ENCODE results near the gene BEGAIN. TPM values are rescaled to one million over a fixed set of nuclear protein-coding genes. Genes with fewer than 3 reads are reported as not detected.
A peak's percentile ranks its signal among the peaks of the same experiment; 100 is the strongest.

Gene BEGAIN
- total and polyA plus RNA-seq, 2 of the 8 experiments (the other 6 are each of a cell fraction or from before 2014, with no cell fraction given) = 2.9 to 3.0 TPM

DNA sequence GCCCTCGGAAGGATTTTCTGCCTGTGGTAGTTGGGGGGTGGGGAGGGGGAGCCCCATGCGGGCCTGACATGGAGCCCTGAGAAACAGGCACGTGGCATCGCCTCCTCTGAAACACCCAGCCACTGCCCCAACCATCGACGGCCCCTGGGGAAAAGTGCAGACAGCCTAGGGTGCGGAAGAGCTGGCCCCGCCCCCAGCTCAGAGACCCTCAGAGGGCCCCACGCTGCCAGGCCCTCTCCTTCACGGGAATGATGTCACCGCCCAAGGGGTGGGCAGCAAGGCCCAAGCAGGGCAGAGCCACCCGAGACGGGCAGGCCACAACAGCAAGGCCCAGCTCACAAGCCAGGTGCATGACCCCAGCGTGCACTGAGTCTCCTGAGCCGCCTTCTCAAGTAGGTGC is 26.2 kb downstream of the BEGAIN start:
- no peak overlapping the region for H3K56ac ChIP-seq (replicated peaks; ENCODE audit: insufficient read length, low read depth, low read length)
- no peaks in the 10 kb centered on the region for H3K23me2 ChIP-seq (ENCODE audit: low read depth, low read length)
- ChIA-PET CTCF (ENCODE audit: partially characterized antibody) (interaction anchor here (1.0 to 2.9 kb wide), 4 partner anchors 21 to 185 kb away, joined by 3 to 14 read pairs (median 4); no protein-coding TSS in a partner anchor), POLR2A (ENCODE audit: partially characterized antibody) (interaction anchor here (1.2 to 1.6 kb wide), 2 partner anchors 12 to 15 kb away, joined by 3 to 5 read pairs; no protein-coding TSS in a partner anchor)
- peaks cover 0 to 5% of the 10 kb centered on the region in 2 experiments for H4K20me1 ChIP-seq (replicated peaks in 1 of 2; ENCODE audit: control insufficient read depth in 1 of 2, insufficient read depth in 2 of 2, low read length in 2 of 2)
- no peak overlapping the region for H4K91ac ChIP-seq (replicated peaks; ENCODE audit: insufficient read length, low read length)
- H3K18ac ChIP-seq (ENCODE audit: extremely low read depth, low read length) = no peak overlapping the region
- no peak for DNase-seq (ENCODE audit: low read depth in 1 of 2, low spot score in 2 of 2)
- no peak overlapping the region for H2BK15ac ChIP-seq (ENCODE audit: low read length)
- H4K8ac ChIP-seq (ENCODE audit: extremely low read depth, insufficient read depth, low read length) = peak overlapping the region; percentile 83; the same call in 1 of the 2 replicates
- H3K27me3 ChIP-seq (replicated peaks in 1 of 4; ENCODE audit: control insufficient read depth in 3 of 4, extremely low read depth in 1 of 4, insufficient read depth in 3 of 4, low read length in 3 of 4) = peaks cover 0 to 9% (median 6%) of the 10 kb centered on the region in 4 experiments; a peak in 4 of 7 replicates
- peaks cover 0 to 8% (median 4%) of the 10 kb centered on the region in 4 experiments; a peak in 6 of 7 replicates for H3K4me1 ChIP-seq (replicated peaks in 1 of 4; ENCODE audit: control insufficient read depth in 3 of 4, insufficient read depth in 4 of 4, low read length in 3 of 4)
- no peaks in the 10 kb centered on the region for H3K36me3 ChIP-seq (ENCODE audit: control insufficient read depth in 2 of 4, insufficient read depth in 4 of 4, low read length in 3 of 4)
- H3K4me2 ChIP-seq (ENCODE audit: insufficient read depth in 1 of 2, low read depth in 2 of 2, low read length in 2 of 2) = no peak overlapping the region
- no peak overlapping the region for H2BK5ac ChIP-seq (ENCODE audit: low read depth, low read length)
- 79% methylated on average over 10 of the region's 15 CpGs; no CpG with 5 or more reads in 1 of the 2 experiments for WGBS, 2 experiments (ENCODE audit: extremely low coverage in 1 of 2, insufficient coverage in 1 of 2, insufficient read length in 1 of 2, insufficient replicate concordance in 2 of 2, low coverage in 1 of 2, low lambda C conversion rate in 2 of 2, missing lambda C conversion rate in 1 of 2)
- H3K79me1 ChIP-seq (ENCODE audit: low read depth, low read length) = no peaks in the 10 kb centered on the region
- no peak for FAIRE-seq
- no peaks in the 10 kb centered on the region for H3K9me3 ChIP-seq (ENCODE audit: insufficient read depth in 2 of 2, low read depth in 1 of 2, low read length in 1 of 2)
- no peak overlapping the region for H3K4ac ChIP-seq (replicated peaks; ENCODE audit: insufficient read length, low read depth, low read length)
- no peak overlapping the region for H3K23ac ChIP-seq (ENCODE audit: insufficient read length)
- no peak overlapping the region for H3K27ac ChIP-seq (ENCODE audit: low read depth, low read length)
- H2BK120ac ChIP-seq (replicated peaks; ENCODE audit: low read depth, low read length) = no peak overlapping the region
- no peak overlapping the region for H2AFZ ChIP-seq (ENCODE audit: low read length)
- no peak overlapping the region for H3K9ac ChIP-seq (replicated peaks in 1 of 4; ENCODE audit: extremely low read depth in 1 of 4, low read depth in 3 of 4, low read length in 3 of 4)
- no peak overlapping the region for H3K14ac ChIP-seq (ENCODE audit: insufficient read length)
- H3K79me2 ChIP-seq (ENCODE audit: control insufficient read depth in 1 of 2, insufficient read depth in 2 of 2, low read length in 2 of 2) = no peaks in the 10 kb centered on the region
- H2AK5ac ChIP-seq (ENCODE audit: low read depth, low read length) = no peak overlapping the region; the same call in 1 of the 2 replicates
- no peak overlapping the region for H4K5ac ChIP-seq (ENCODE audit: insufficient read length, low read depth, low read length)
- H2BK20ac ChIP-seq (ENCODE audit: low read length) = no peak overlapping the region
- H2BK12ac ChIP-seq (ENCODE audit: low read depth, low read length) = no peak overlapping the region
- H3K4me3 ChIP-seq (ENCODE audit: extremely low read depth in 1 of 4, insufficient read depth in 2 of 4, low read depth in 3 of 4, low read length in 4 of 4) = no peak overlapping the region
- no peak for TF ChIP-seq YY1 (IDR thresholded peaks at IDR 0.05; ENCODE audit: low read depth, low read length)
- no peak for TF ChIP-seq RXRA (IDR thresholded peaks at IDR 0.05; ENCODE audit: insufficient read depth, low read depth, low read length)
- TF ChIP-seq POU5F1 (IDR thresholded peaks at IDR 0.05; ENCODE audit: low read depth, low read length) = no peak
- no peak for TF ChIP-seq FOSL1 (IDR thresholded peaks at IDR 0.05; ENCODE audit: insufficient read depth, low read depth, low read length)
- no peak for TF ChIP-seq ZNF274 (IDR thresholded peaks at IDR 0.05; ENCODE audit: borderline replicate concordance, extremely low read depth, low read length)
- no peak for TF ChIP-seq BACH1 (IDR thresholded peaks at IDR 0.05; ENCODE audit: low read length)
- TF ChIP-seq SUZ12 (IDR thresholded peaks at IDR 0.05; ENCODE audit: low read length) = no peak
- TF ChIP-seq JUN (IDR thresholded peaks at IDR 0.05; ENCODE audit: low read depth, low read length) = no peak
- TF ChIP-seq POLR2AphosphoS5 (IDR thresholded peaks at IDR 0.05; ENCODE audit: low read depth, low read length) = no peak
- TF ChIP-seq, protein P1, sequence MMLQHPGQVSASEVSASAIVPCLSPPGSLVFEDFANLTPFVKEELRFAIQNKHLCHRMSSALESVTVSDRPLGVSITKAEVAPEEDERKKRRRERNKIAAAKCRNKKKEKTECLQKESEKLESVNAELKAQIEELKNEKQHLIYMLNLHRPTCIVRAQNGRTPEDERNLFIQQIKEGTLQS (IDR thresholded peaks at IDR 0.05; ENCODE audit: insufficient read depth, low read depth, low read length) = no peak
- TF ChIP-seq BCL11A (IDR thresholded peaks at IDR 0.05; ENCODE audit: low read depth in 2 of 2, low read length in 2 of 2) = no peak
- TF ChIP-seq TEAD4 (IDR thresholded peaks at IDR 0.05; ENCODE audit: low read depth, low read length) = no peak
- TF ChIP-seq TBP (IDR thresholded peaks at IDR 0.05; ENCODE audit: low read depth, low read length) = no peak
- no peak for TF ChIP-seq ASH2L (IDR thresholded peaks at IDR 0.05; ENCODE audit: low read length)

Data from H1 (cell line).